ENCODE measurements around the gene SYVN1. TPM values are rescaled to one million over a fixed set of nuclear protein-coding genes. Genes with fewer than 3 reads are reported as not detected.

The SYVN1 gene
- polyA plus RNA-seq, 2 of the 4 experiments (the other 2 are of a cell fraction), result 21.4 to 25.1 TPM

- 83% methylated on average over 3 of the region's 3 CpGs for WGBS (ENCODE audit: missing lambda C conversion rate)
- Histone ChIP-seq H3K4me3 (no peak overlapping the region), H3K4me1 (0 out of 3 replicates have a peak, but pooled peaks cover 4% of the 10 kb centered on the region), H3K9me3 (no peaks in the 10 kb centered on the region), H3K4me2 (no peak overlapping the region), H3K27ac (no peak overlapping the region)
- FAIRE-seq (no peak), DNase-seq (ENCODE audit: low read depth in 1 of 2, low spot score in 1 of 2) (no peak), ATAC-seq (no peak)
- ChIA-PET CTCF (interaction anchor here (0.7 to 1.5 kb wide), 2 partner anchors 59 to 162 kb away, joined by 3 to 4 read pairs; no protein-coding TSS in a partner anchor), POLR2A (no interaction called here)
- TF ChIP-seq TFCP2L1 (CRISPR knock-in tag; IDR thresholded peaks at IDR 0.05) (no peak), MAFK (IDR thresholded peaks at IDR 0.05; ENCODE audit: partially characterized antibody) (no peak), NFE2L2 (conservative IDR thresholded peaks at IDR 0.05; ENCODE audit: low read length) (no peak), BCL3 (IDR thresholded peaks at IDR 0.05) (no peak), POLR2A (IDR thresholded peaks at IDR 0.05; ENCODE audit: low read length) (no peak), ZSCAN20 (CRISPR knock-in tag; IDR thresholded peaks at IDR 0.05) (no peak), RARB (CRISPR knock-in tag; IDR thresholded peaks at IDR 0.05) (no peak), ELK1 (IDR thresholded peaks at IDR 0.05; ENCODE audit: low read depth, low read length) (no peak), JUN (IDR thresholded peaks at IDR 0.05) (no peak), GATA3 (IDR thresholded peaks at IDR 0.05; ENCODE audit: borderline replicate concordance) (no peak)
Observed at GRCh38 chr11:65167656-65168055, 33.3 kb upstream of the SYVN1 start.

DNA sequence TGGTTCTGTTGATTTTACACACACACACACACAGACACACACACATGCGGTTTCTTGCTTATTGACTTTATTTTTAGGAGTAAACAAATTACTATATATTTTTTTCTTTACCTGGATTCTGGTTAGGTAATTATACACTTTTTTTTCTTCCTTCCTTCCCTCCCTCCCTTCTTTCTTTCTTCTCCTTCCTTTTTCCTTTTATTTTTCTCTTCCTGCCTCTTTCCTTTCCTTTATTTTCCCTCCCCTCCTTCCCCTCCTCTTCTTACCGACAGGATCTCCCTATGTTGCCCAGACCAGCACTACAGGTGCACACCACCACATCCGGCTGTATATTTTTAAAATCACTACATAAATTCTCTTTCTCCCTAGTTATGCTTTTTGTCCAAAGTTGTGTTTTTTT is 32.6 kb upstream of the SYVN1 start:
- Histone ChIP-seq H3K4me3 (no peak overlapping the region), H3K27ac (no peak overlapping the region), H3K4me2 (no peak overlapping the region), H3K4me1 (0 out of 3 replicates have a peak, but pooled peaks cover 4% of the 10 kb centered on the region), H3K9me3 (no peaks in the 10 kb centered on the region)
- 88% methylated on average over 3 of the region's 3 CpGs for WGBS (ENCODE audit: missing lambda C conversion rate)
- no peak for DNase-seq (ENCODE audit: low read depth in 1 of 2, low spot score in 1 of 2)
- ChIA-PET CTCF (interaction anchor here (1.3 to 1.5 kb wide), 2 partner anchors 9 to 163 kb away, joined by 3 to 4 read pairs; no protein-coding TSS in a partner anchor), POLR2A (no interaction called here)
- FAIRE-seq, result no peak
- no peak for ATAC-seq
- TF ChIP-seq JUNB (IDR thresholded peaks at IDR 0.05) (no peak), FOSL2 (IDR thresholded peaks at IDR 0.05) (no peak), FOSL2 (CRISPR knock-in tag; IDR thresholded peaks at IDR 0.05) (no peak), RFX5 (IDR thresholded peaks at IDR 0.05) (no peak), ZC3H11A (IDR thresholded peaks at IDR 0.05) (no peak), CHD2 (IDR thresholded peaks at IDR 0.05; ENCODE audit: low read length, partially characterized antibody) (no peak), ZNF302 (CRISPR knock-in tag; IDR thresholded peaks at IDR 0.05) (no peak), CTCF (IDR thresholded peaks at IDR 0.05) (no peak), MAX (IDR thresholded peaks at IDR 0.05) (no peak), NFE2L2 (conservative IDR thresholded peaks at IDR 0.05; ENCODE audit: low read length) (no peak), HEYL (CRISPR knock-in tag; IDR thresholded peaks at IDR 0.05) (no peak)
